ENCODE results near the gene FAM72B.
"Not testable (repeated sequence)": the region's sequence is repeated elsewhere in the genome, so short reads cannot be mapped to it uniquely, and the experiment has no call there.

Gene FAM72B

GRCh38 chr1:121184290-121185127, at the start of gene FAM72B, which contains the start of gene SRGAP2C:
Gene FAM72B, minus strand, starts transcription at chr1:121184340. Its CDS starts 851 bp downstream, at chr1:121183489.
Gene SRGAP2C, plus strand, starts transcription at chr1:121184975. Its CDS starts 2,472 bp downstream, at chr1:121187447.
- ATAC-seq (replicated peaks; ENCODE audit: extremely low read depth, poor library complexity, severe bottlenecking) = peak; percentile 87
- H3K36me3 Mint-ChIP-seq (ENCODE audit: insufficient read depth); H3K27me3 Mint-ChIP-seq; H3K9me3 Mint-ChIP-seq; H3K4me1 Mint-ChIP-seq: not testable (repeated sequence)
- peak within 1 kb of the TSS; percentile 88 for H3K27ac Mint-ChIP-seq (ENCODE audit: low read depth)
- DNase-seq (ENCODE audit: low spot score in 2 of 2) = peak; percentile 83 to 95
- peak within 1 kb of the TSS; percentile 87 for H3K4me3 Mint-ChIP-seq

- peak; percentile 40 for ATAC-seq (replicated peaks; ENCODE audit: extremely low read depth, poor library complexity, severe bottlenecking)
- not testable (repeated sequence) for H3K36me3 Mint-ChIP-seq (ENCODE audit: insufficient read depth); H3K9me3 Mint-ChIP-seq; H3K4me3 Mint-ChIP-seq; DNase-seq (ENCODE audit: low spot score in 2 of 2); H3K27ac Mint-ChIP-seq (ENCODE audit: low read depth); H3K4me1 Mint-ChIP-seq; H3K27me3 Mint-ChIP-seq
Observed at GRCh38 chr1:121232445-121233125, 48.4 kb upstream of the FAM72B start.

GRCh38 chr1:121230636-121231035, 46.5 kb upstream of the FAM72B start:
- not testable (repeated sequence) for H3K4me1 Mint-ChIP-seq; H3K27ac Mint-ChIP-seq (ENCODE audit: low read depth); ATAC-seq (replicated peaks; ENCODE audit: extremely low read depth, poor library complexity, severe bottlenecking); H3K27me3 Mint-ChIP-seq; DNase-seq (ENCODE audit: low spot score in 2 of 2); H3K36me3 Mint-ChIP-seq (ENCODE audit: insufficient read depth); H3K4me3 Mint-ChIP-seq; H3K9me3 Mint-ChIP-seq

GRCh38 chr1:121227544-121228330, 43.6 kb upstream of the FAM72B start:
- not testable (repeated sequence) for H3K36me3 Mint-ChIP-seq (ENCODE audit: insufficient read depth); H3K4me3 Mint-ChIP-seq; H3K9me3 Mint-ChIP-seq; H3K4me1 Mint-ChIP-seq; H3K27ac Mint-ChIP-seq (ENCODE audit: low read depth); ATAC-seq (replicated peaks; ENCODE audit: extremely low read depth, poor library complexity, severe bottlenecking); DNase-seq (ENCODE audit: low spot score in 2 of 2); H3K27me3 Mint-ChIP-seq

DNA sequence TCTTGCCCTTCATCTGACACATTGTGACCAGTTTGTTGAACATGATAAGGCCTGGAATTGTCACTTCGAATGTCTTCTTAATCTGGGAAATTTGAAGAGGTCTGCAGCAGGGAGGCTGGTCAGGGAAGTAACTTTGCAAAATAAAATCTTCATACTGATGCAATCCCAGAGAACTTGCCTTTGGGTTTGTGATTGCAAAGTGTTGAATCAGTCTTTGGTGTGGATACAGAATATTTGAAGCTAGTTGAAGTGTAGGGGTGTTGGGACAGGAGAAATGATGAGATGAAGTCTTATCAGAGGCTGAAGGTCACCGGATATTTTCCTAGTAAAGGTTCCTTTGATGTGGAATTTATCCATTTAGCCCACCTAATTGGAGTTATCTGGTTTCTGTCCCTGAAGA, 42.8 kb upstream of the FAM72B start:
- not testable (repeated sequence) for H3K4me3 Mint-ChIP-seq; DNase-seq (ENCODE audit: low spot score in 2 of 2); H3K27ac Mint-ChIP-seq (ENCODE audit: low read depth); ATAC-seq (replicated peaks; ENCODE audit: extremely low read depth, poor library complexity, severe bottlenecking); H3K27me3 Mint-ChIP-seq; H3K9me3 Mint-ChIP-seq; H3K4me1 Mint-ChIP-seq; H3K36me3 Mint-ChIP-seq (ENCODE audit: insufficient read depth)

GRCh38 chr1:121226295-121226904, 42.3 kb upstream of the FAM72B start:
- not testable (repeated sequence) for H3K27ac Mint-ChIP-seq (ENCODE audit: low read depth); H3K4me3 Mint-ChIP-seq; H3K4me1 Mint-ChIP-seq; DNase-seq (ENCODE audit: low spot score in 2 of 2); ATAC-seq (replicated peaks; ENCODE audit: extremely low read depth, poor library complexity, severe bottlenecking); H3K27me3 Mint-ChIP-seq; H3K36me3 Mint-ChIP-seq (ENCODE audit: insufficient read depth); H3K9me3 Mint-ChIP-seq

- DNase-seq (ENCODE audit: low spot score in 2 of 2); H3K36me3 Mint-ChIP-seq (ENCODE audit: insufficient read depth); H3K4me3 Mint-ChIP-seq; H3K27ac Mint-ChIP-seq (ENCODE audit: low read depth); H3K27me3 Mint-ChIP-seq; H3K4me1 Mint-ChIP-seq; H3K9me3 Mint-ChIP-seq: not testable (repeated sequence)
- peak; percentile 68 for ATAC-seq (replicated peaks; ENCODE audit: extremely low read depth, poor library complexity, severe bottlenecking)
Observed at GRCh38 chr1:121224714-121225113, 40.6 kb upstream of the FAM72B start.

- H3K27ac Mint-ChIP-seq (ENCODE audit: low read depth); H3K36me3 Mint-ChIP-seq (ENCODE audit: insufficient read depth); DNase-seq (ENCODE audit: low spot score in 2 of 2); H3K4me1 Mint-ChIP-seq; H3K27me3 Mint-ChIP-seq; H3K4me3 Mint-ChIP-seq; H3K9me3 Mint-ChIP-seq: not testable (repeated sequence)
- ATAC-seq (replicated peaks; ENCODE audit: extremely low read depth, poor library complexity, severe bottlenecking) = peak; percentile 42
Observed at GRCh38 chr1:121221770-121222169, 37.6 kb upstream of the FAM72B start.

DNA sequence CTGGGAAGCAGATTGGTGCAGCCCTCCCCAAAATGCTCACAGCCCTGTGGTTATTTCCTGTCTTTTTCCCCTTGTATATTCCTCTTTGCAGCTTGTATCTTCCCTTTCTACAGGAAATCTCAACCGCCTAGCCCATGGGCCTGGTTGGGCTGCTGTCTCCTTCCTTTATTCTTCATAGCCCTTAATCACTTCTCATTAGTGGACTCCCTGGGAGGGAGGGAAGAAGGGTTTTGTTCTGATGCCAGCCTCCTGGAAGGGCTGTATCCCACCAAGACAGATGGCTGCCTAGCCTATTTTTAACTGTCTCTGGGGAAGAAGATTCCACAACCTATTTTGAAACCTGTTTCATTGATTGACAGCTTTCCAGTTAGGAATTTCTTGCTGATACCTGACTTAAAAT, 32.5 kb upstream of the FAM72B start:
- not testable (repeated sequence) for H3K9me3 Mint-ChIP-seq; H3K36me3 Mint-ChIP-seq (ENCODE audit: insufficient read depth); H3K27ac Mint-ChIP-seq (ENCODE audit: low read depth); ATAC-seq (replicated peaks; ENCODE audit: extremely low read depth, poor library complexity, severe bottlenecking); H3K27me3 Mint-ChIP-seq; H3K4me1 Mint-ChIP-seq; H3K4me3 Mint-ChIP-seq; DNase-seq (ENCODE audit: low spot score in 2 of 2)

GRCh38 chr1:121215699-121216417, 31.7 kb upstream of the FAM72B start:
- DNase-seq (ENCODE audit: low spot score in 2 of 2); H3K9me3 Mint-ChIP-seq; H3K4me1 Mint-ChIP-seq; H3K36me3 Mint-ChIP-seq (ENCODE audit: insufficient read depth); H3K27me3 Mint-ChIP-seq; ATAC-seq (replicated peaks; ENCODE audit: extremely low read depth, poor library complexity, severe bottlenecking); H3K4me3 Mint-ChIP-seq; H3K27ac Mint-ChIP-seq (ENCODE audit: low read depth): not testable (repeated sequence)

DNA sequence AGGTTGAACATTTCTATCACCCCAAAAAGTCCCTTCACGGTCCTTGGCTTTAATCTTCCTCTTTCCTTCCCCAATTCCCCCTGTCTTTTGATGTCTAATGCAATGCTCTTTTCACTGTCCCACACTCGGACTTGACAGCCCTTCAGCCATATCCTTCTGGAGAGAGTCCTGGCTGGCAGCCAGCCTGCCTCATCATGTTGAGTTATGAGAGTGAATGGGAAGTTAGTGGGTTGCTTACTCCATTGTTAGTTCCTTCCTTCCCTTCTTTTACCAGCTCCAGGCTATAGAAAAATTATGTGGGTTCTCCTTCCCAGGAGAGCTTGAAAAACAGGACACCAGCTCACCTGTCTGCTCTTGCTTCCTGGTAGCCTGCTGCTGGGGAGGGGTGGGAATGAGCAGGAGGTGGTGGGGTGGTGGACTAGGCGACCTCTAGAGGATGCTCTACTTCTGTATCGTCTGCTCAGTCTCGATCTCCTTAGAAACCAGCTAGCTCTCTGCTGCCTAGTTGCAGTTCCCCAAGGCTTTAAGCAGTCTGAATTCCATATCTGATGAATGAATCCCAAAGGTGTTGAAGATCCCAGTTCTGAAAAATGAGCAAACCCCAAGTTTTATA, 30.5 kb upstream of the FAM72B start:
- not testable (repeated sequence) for H3K27me3 Mint-ChIP-seq; H3K36me3 Mint-ChIP-seq (ENCODE audit: insufficient read depth)

More for the DNA sequence above, 30.5 kb upstream of the FAM72B start:
- not testable (repeated sequence) for H3K9me3 Mint-ChIP-seq; ATAC-seq (replicated peaks; ENCODE audit: extremely low read depth, poor library complexity, severe bottlenecking); H3K4me1 Mint-ChIP-seq; H3K27ac Mint-ChIP-seq (ENCODE audit: low read depth); H3K4me3 Mint-ChIP-seq; DNase-seq (ENCODE audit: low spot score in 2 of 2)
